IMR-90 (cell line): ENCODE data around the gene DPH3. TPM values are rescaled to one million over a fixed set of nuclear protein-coding genes. Genes with fewer than 3 reads are reported as not detected.

Experiments
- ATAC-seq: fragments of 200-7000 bp; cut with Tn5 transposase; 2 replicates; pipeline ENCODE4 v1.9.1; 2020; ENCODE audit warnings: low read depth, mild to moderate bottlenecking, moderate library complexity
- BruUV-seq: library from RNA; stranded (reverse); fragments of 400-500 nt; replicated peaks from 2 replicates; lab custom pipeline; 2021; lab: Mats Ljungman, UMichigan
- CTCF ChIA-PET: fragments of 300-600 bp; formaldehyde crosslinking; extraction: SDS; loops from one replicate; lab custom pipeline; 2021; ENCODE audit warnings: antibody characterized with exemption; lab: Yijun Ruan, JAX
- POLR2A ChIA-PET: fragments of 300-600 bp; sonication (Branson Sonifier 250); formaldehyde crosslinking; loops from one replicate; lab custom pipeline; 2022; ENCODE audit warnings: antibody characterized with exemption; ENCODE audit not compliant: unreplicated experiment; lab: Charles Lee
- DNase-seq: peaks from one replicate; pipeline ENCODE4 v3.0.0; 2013
- H2AFZ ChIP-seq: replicated peaks from 2 replicates; pipeline ENCODE3; 2013; ENCODE audit warnings: low read length, mild to moderate bottlenecking; ENCODE audit not compliant: poor library complexity
- H2AK5ac ChIP-seq: 2 replicates; pipeline ENCODE4 v1.6.1; 2013; ENCODE audit warnings: low read depth, low read length, inconsistent platforms
- H2AK9ac ChIP-seq: replicated peaks from 2 replicates; pipeline ENCODE3; 2013; ENCODE audit warnings: mild to moderate bottlenecking, low read depth, low read length, moderate library complexity; ENCODE audit not compliant: poor library complexity
- H2BK120ac ChIP-seq: 2 replicates; pipeline ENCODE4 v1.6.1; 2013; ENCODE audit warnings: low read depth, low read length, inconsistent platforms
- H2BK15ac ChIP-seq: 3 replicates; pipeline ENCODE4 v1.6.1; 2013; ENCODE audit warnings: low read depth, low read length, inconsistent platforms
- H2BK20ac ChIP-seq: 2 replicates; pipeline ENCODE4 v1.6.1; 2013; ENCODE audit warnings: low read depth, mild to moderate bottlenecking, inconsistent platforms, low read length, moderate library complexity
- H2BK5ac ChIP-seq: 2 replicates; pipeline ENCODE4 v1.6.1; 2013; ENCODE audit warnings: mild to moderate bottlenecking, low read depth, low read length, inconsistent platforms; ENCODE audit not compliant: poor library complexity, severe bottlenecking
- H3K14ac ChIP-seq: replicated peaks from 2 replicates; pipeline ENCODE4 v1.6.1; 2013; ENCODE audit warnings: low read depth, low read length, inconsistent platforms
- H3K18ac ChIP-seq: 2 replicates; pipeline ENCODE4 v1.6.1; 2013; ENCODE audit warnings: low read depth, low read length, control low read depth
- H3K23ac ChIP-seq: 2 replicates; pipeline ENCODE4 v1.6.1; 2013; ENCODE audit warnings: low read depth, low read length, inconsistent platforms
- H3K27ac ChIP-seq: 2 replicates; pipeline ENCODE4 v1.5.1; 2013; ENCODE audit warnings: mild to moderate bottlenecking, control low read depth, low read length; ENCODE audit not compliant: insufficient read depth
- H3K27me3 ChIP-seq: 2 replicates; pipeline ENCODE4 v1.6.1; 2013; ENCODE audit warnings: low read length; ENCODE audit not compliant: control insufficient read depth, insufficient read depth
- H3K36me3 ChIP-seq: 2 replicates; pipeline ENCODE4 v1.6.1; 2013; ENCODE audit warnings: low read length, mixed read lengths; ENCODE audit not compliant: control insufficient read depth, insufficient read depth
- H3K4ac ChIP-seq: 2 replicates; pipeline ENCODE4 v1.6.1; 2013; ENCODE audit warnings: low read depth, low read length, inconsistent platforms
- H3K4me1 ChIP-seq: 2 replicates; pipeline ENCODE4 v1.6.1; 2013; ENCODE audit warnings: low read length, mixed read lengths; ENCODE audit not compliant: control insufficient read depth, insufficient read depth
- H3K4me2 ChIP-seq: 2 replicates; pipeline ENCODE4 v1.6.1; 2013; ENCODE audit warnings: low read depth, mild to moderate bottlenecking, control low read depth, low read length, moderate library complexity
- H3K4me3 ChIP-seq: 2 replicates; pipeline ENCODE4 v1.5.1; 2013; ENCODE audit warnings: low read depth, mild to moderate bottlenecking, control low read depth, low read length, moderate library complexity; ENCODE audit not compliant: insufficient read depth
- H3K56ac ChIP-seq: 2 replicates; pipeline ENCODE4 v1.6.1; 2013; ENCODE audit warnings: low read length, inconsistent platforms; ENCODE audit not compliant: insufficient read depth; ENCODE audit errors: extremely low read depth
- H3K79me1 ChIP-seq, 2 experiments: 2 replicates each; pipeline ENCODE4 v1.6.1; 2013; ENCODE audit warnings: low read length in 2 of 2, inconsistent platforms in 1 of 2, low read depth in 1 of 2
- H3K9ac ChIP-seq: 2 replicates; pipeline ENCODE4 v1.6.1; 2013; ENCODE audit warnings: low read depth, low read length, control low read depth
- H3K9me1 ChIP-seq: 2 replicates; pipeline ENCODE4 v1.6.1; 2013; ENCODE audit warnings: low read length, inconsistent platforms; ENCODE audit not compliant: insufficient read depth
- H3K9me3 ChIP-seq: 2 replicates; pipeline ENCODE4 v1.6.1; 2013; ENCODE audit warnings: low read length; ENCODE audit not compliant: control insufficient read depth, insufficient read depth
- H4K20me1 ChIP-seq: 2 replicates; pipeline ENCODE4 v1.6.1; 2013; ENCODE audit warnings: low read length, inconsistent platforms; ENCODE audit not compliant: insufficient read depth
- H4K5ac ChIP-seq: 2 replicates; pipeline ENCODE4 v1.6.1; 2013; ENCODE audit warnings: mild to moderate bottlenecking, low read depth, low read length, control low read depth
- H4K8ac ChIP-seq, 2 experiments: 2 replicates each; pipeline ENCODE4 v1.6.1; 2013; ENCODE audit warnings: low read depth in 2 of 2, low read length in 2 of 2, control low read depth in 1 of 2, inconsistent platforms in 1 of 2
- H4K91ac ChIP-seq: 2 replicates; pipeline ENCODE4 v1.6.1; 2013; ENCODE audit warnings: low read depth, low read length, inconsistent platforms; ENCODE audit not compliant: insufficient read depth
- BHLHE40 ChIP-seq: fragments of 150-350 bp; IDR thresholded peaks from 2 replicates; pipeline ENCODE4 v1.6.1; 2016; ENCODE audit warnings: mild to moderate bottlenecking, low read depth, low read length
- CEBPB ChIP-seq: IDR thresholded peaks from 2 replicates; pipeline ENCODE4 v1.6.1; 2012; ENCODE audit warnings: low read depth, low read length, improper control_type of control experiment
- CHD1 ChIP-seq: IDR thresholded peaks from 2 replicates; pipeline ENCODE4 v1.6.1; 2012; ENCODE audit warnings: low read depth, low read length, improper control_type of control experiment
- FOS ChIP-seq: fragments of 150-350 bp; IDR thresholded peaks from 2 replicates; pipeline ENCODE4 v1.6.1; 2016; ENCODE audit warnings: low read depth, low read length
- MAFK ChIP-seq: IDR thresholded peaks from 2 replicates; pipeline ENCODE4 v1.6.1; 2012; ENCODE audit warnings: low read depth, low read length, improper control_type of control experiment
- MAZ ChIP-seq: IDR thresholded peaks from 2 replicates; pipeline ENCODE4 v1.6.1; 2012; ENCODE audit warnings: low read depth, mild to moderate bottlenecking, low read length, improper control_type of control experiment, moderate library complexity, borderline replicate concordance
- MXI1 ChIP-seq: IDR thresholded peaks from 2 replicates; pipeline ENCODE4 v1.6.1; 2012; ENCODE audit warnings: low read depth, mild to moderate bottlenecking, low read length, moderate library complexity, borderline replicate concordance
- NFE2L2 ChIP-seq: fragments of 150-350 bp; IDR thresholded peaks from 2 replicates; pipeline ENCODE4 v1.6.1; 2016; ENCODE audit warnings: low read depth, mild to moderate bottlenecking, low read length
- RAD21 ChIP-seq: IDR thresholded peaks from 2 replicates; pipeline ENCODE4 v1.6.1; 2012; ENCODE audit warnings: low read length, improper control_type of control experiment
- RCOR1 ChIP-seq: IDR thresholded peaks from 2 replicates; pipeline ENCODE4 v1.6.1; 2012; ENCODE audit warnings: mild to moderate bottlenecking, low read length, improper control_type of control experiment; ENCODE audit not compliant: insufficient replicate concordance
- RFX5 ChIP-seq: IDR thresholded peaks from 2 replicates; pipeline ENCODE4 v1.8.0; 2012; ENCODE audit warnings: low read depth, mild to moderate bottlenecking, low read length, moderate library complexity
- SMC3 ChIP-seq: fragments of 150-350 bp; IDR thresholded peaks from 2 replicates; pipeline ENCODE4 v1.6.1; 2016; ENCODE audit warnings: low read depth, mild to moderate bottlenecking, antibody characterized with exemption, low read length, moderate library complexity
- WGBS, 2 experiments: methylation state at CpG; one replicate each; pipeline versions ENCODE4 v1.1.5 to v1.1.7; 2013; ENCODE audit warnings: missing lambda C conversion rate in 2 of 2; ENCODE audit not compliant: insufficient read length in 1 of 2; ENCODE audit errors: extremely low coverage in 2 of 2; 5-methylcytosine and 5-hydroxymethylcytosine counted together
- dilution Hi-C: fragments of 300-500 bp; cut with HindIII; formaldehyde crosslinking; loops from one replicate; pipeline ENCODE4 v1.14.3; 2018; ENCODE audit warnings: low sequenced_read_pairs; ENCODE audit not compliant: unreplicated experiment
- in situ Hi-C: fragments of 300-500 bp; cut with MboI; formaldehyde crosslinking; loops from 3 replicates; pipeline ENCODE4 v1.14.3; 2019; ENCODE audit warnings: low sequenced_read_pairs, inconsistent platforms, mixed read lengths
- intact Hi-C: fragments of 100-400 bp; cut with micrococcal nuclease; formaldehyde crosslinking; loops from 2 replicates; pipeline ENCODE4 v1.10.0; 2022
- polyA plus RNA-seq, 3 experiments: library from polyadenylated mRNA; depleted of rRNA; stranded (reverse); fragments of >200 nt; gene quantifications; 2 replicates each; pipeline ENCODE4 v1.2.3, GENCODE V29; 2012; ENCODE audit warnings: low replicate concordance in 1 of 3
- total RNA-seq: library from RNA; depleted of rRNA; stranded (reverse); fragments of >200 nt; gene quantifications from 2 replicates; pipeline ENCODE4 v1.2.3, GENCODE V29; 2012
- TF ChIP-seq, protein P1 (sequence below): fragments of 150-350 bp; IDR thresholded peaks from 2 replicates; pipeline ENCODE4 v1.6.1; 2017; ENCODE audit warnings: mild to moderate bottlenecking, antibody characterized with exemption, low read length, low read depth
- TF ChIP-seq, protein P2 (sequence below): conservative IDR thresholded peaks from 2 replicates; pipeline ENCODE4 v1.5.1; 2012; ENCODE audit warnings: mild to moderate bottlenecking, low read depth, low read length, improper control_type of control experiment

Gene DPH3
- total and polyA plus RNA-seq, 2 of the 4 experiments (the other 2 are of a cell fraction) = 12.9 to 32.1 TPM

DNA sequence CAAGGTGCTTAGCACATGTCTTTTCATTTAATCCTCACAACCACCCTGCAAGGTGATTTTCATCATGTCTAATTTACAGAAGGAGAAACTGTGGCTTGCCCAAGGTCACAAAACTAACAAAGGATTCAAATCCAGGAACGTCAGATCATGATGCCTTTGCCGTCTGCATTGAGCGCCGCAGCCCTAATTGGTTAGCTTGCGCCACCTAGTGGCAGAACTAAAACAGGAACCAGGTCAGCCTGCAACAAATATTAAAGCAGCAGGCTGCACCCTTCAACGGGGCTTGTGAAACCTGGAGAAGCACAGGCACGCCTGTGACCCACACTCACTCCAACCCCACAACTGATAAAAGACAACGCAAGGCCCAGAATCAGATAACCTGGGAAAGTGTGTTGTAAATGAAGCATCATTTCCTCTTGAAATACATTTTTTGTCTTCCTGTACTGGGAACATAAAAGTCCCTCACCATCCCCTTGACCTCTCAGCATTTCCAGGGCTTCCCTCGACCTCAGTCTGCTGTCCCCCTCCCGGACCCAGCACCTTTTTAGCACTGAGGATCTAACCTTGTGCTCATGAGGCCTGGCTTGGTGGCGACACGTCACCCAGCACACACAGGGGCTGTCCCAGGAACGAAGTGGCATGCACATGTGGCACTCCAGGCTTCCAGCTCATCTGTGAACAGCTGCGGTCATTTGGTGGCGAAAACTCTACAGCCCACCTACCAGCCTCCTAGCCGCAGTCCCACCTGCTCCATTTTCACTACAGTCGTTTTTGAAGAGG is 17.3 kb downstream of the DPH3 start (continued):
- TF ChIP-seq, protein P1, sequence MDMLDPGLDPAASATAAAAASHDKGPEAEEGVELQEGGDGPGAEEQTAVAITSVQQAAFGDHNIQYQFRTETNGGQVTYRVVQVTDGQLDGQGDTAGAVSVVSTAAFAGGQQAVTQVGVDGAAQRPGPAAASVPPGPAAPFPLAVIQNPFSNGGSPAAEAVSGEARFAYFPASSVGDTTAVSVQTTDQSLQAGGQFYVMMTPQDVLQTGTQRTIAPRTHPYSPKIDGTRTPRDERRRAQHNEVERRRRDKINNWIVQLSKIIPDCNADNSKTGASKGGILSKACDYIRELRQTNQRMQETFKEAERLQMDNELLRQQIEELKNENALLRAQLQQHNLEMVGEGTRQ = no peak
- TF ChIP-seq RFX5 = no peak

DNA sequence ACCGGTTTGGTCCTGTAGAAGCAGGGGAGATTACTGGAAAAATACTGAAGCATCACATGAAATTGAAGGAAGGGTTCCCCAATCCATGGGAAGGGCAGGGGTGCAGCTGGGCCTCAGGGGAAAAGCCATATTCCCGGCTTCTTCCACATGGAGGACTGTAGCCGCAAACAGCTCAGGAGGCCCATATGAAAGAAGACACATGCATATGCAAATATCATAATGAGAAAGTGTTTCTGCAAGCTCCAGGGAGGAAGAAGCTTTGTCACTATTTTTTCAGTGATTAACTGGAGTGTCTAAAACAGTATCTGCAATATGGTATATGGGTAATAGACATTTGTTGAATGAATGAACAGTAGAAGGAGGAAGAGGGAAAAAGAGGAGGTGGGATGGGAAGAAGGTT is 19.1 kb downstream of the DPH3 start:
- Histone ChIP-seq H4K20me1 (no peaks in the 10 kb centered on the region), H2BK20ac (no peak overlapping the region; the same call in 1 of the 2 replicates), H3K18ac (no peak overlapping the region), H3K4me3 (no peak overlapping the region), H4K91ac (peak overlapping the region; percentile 72), H3K27ac (no peak overlapping the region), H2BK5ac (no peak overlapping the region), H3K4me2 (no peak overlapping the region), H3K14ac (0 out of 2 replicates have a peak overlapping the region, but pooled peaks have one; percentile 20), H4K8ac (0 out of 4 replicates have a peak overlapping the region, but pooled peaks of 1 of the 2 experiments have one; percentile 7), H2AK9ac (no peak overlapping the region), H3K9me1 (peaks cover 16% of the 10 kb centered on the region), H3K4ac (peak overlapping the region; percentile 57; the same call in 1 of the 2 replicates), H2AK5ac (no peak overlapping the region), H3K79me1 (no peaks in the 10 kb centered on the region), H4K5ac (no peak overlapping the region), H2AFZ (no peak overlapping the region), H3K27me3 (no peaks in the 10 kb centered on the region), H3K36me3 (no peaks in the 10 kb centered on the region), H3K9me3 (no peaks in the 10 kb centered on the region), H3K56ac (no peak overlapping the region), H3K23ac (no peak overlapping the region), H2BK120ac (peak overlapping the region; percentile 53), H3K4me1 (peaks cover 15% of the 10 kb centered on the region), H2BK15ac (0 out of 3 replicates have a peak overlapping the region, but pooled peaks have one; percentile 61), H3K9ac (no peak overlapping the region)
- CTCF ChIA-PET = no interaction called here
- in situ Hi-C loops (loop anchor here (25.0 kb wide), 1 partner anchor 608 kb away; no protein-coding TSS in a partner anchor), dilution Hi-C loops (no loop called here), intact Hi-C loops (loop anchor here (2.0 to 10.0 kb wide), 4 partner anchors 143 to 611 kb away; no protein-coding TSS in a partner anchor)
- ATAC-seq (no peak), DNase-seq (no peak)
- no CpG with 5 or more reads among the region's 3 CpGs for WGBS, 2 experiments
- POLR2A ChIA-PET = no interaction called here
- no TSS peak for BruUV-seq
- TF ChIP-seq RAD21 (no peak), NFE2L2 (no peak), MAFK (no peak), RFX5 (no peak), SMC3 (no peak), MXI1 (no peak), MAZ (no peak), RCOR1 (no peak), FOS (no peak), CHD1 (no peak), BHLHE40 (no peak), CEBPB (no peak)
- TF ChIP-seq, protein P2, sequence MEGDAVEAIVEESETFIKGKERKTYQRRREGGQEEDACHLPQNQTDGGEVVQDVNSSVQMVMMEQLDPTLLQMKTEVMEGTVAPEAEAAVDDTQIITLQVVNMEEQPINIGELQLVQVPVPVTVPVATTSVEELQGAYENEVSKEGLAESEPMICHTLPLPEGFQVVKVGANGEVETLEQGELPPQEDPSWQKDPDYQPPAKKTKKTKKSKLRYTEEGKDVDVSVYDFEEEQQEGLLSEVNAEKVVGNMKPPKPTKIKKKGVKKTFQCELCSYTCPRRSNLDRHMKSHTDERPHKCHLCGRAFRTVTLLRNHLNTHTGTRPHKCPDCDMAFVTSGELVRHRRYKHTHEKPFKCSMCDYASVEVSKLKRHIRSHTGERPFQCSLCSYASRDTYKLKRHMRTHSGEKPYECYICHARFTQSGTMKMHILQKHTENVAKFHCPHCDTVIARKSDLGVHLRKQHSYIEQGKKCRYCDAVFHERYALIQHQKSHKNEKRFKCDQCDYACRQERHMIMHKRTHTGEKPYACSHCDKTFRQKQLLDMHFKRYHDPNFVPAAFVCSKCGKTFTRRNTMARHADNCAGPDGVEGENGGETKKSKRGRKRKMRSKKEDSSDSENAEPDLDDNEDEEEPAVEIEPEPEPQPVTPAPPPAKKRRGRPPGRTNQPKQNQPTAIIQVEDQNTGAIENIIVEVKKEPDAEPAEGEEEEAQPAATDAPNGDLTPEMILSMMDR = no peak
